Ishikawa (cell line): ENCODE data around the gene MKLN1.

Source experiments
- EP300 ChIP-seq: IDR thresholded peaks from 2 replicates; pipeline ENCODE4 v1.6.1; 2012; ENCODE audit warnings: borderline replicate concordance
- TAF1 ChIP-seq: IDR thresholded peaks from 2 replicates; pipeline ENCODE4 v1.6.1; 2012; ENCODE audit warnings: low read depth, mild to moderate bottlenecking
- USF1 ChIP-seq: IDR thresholded peaks from 2 replicates; pipeline ENCODE4 v1.6.1; 2012
- YY1 ChIP-seq: IDR thresholded peaks from 2 replicates; pipeline ENCODE4 v1.6.1; 2012; ENCODE audit warnings: low read depth

- TF ChIP-seq TAF1 (no peak), EP300 (no peak), YY1 (no peak), USF1 (no peak)
These were observed 35.4 kb upstream of the MKLN1 start for GRCh38 chr7:131292141-131292905.
